GM23338 (cell line): ENCODE measurements around the gene MT1H.

Source experiments
- CREB1 ChIP-seq: fragments of 250-450 bp; sonication (Bioruptor Pico); IDR thresholded peaks from 2 replicates; pipeline ENCODE4 v1.5.0; 2020; ENCODE audit warnings: low read depth, mild to moderate bottlenecking, moderate library complexity
- EZH2 ChIP-seq: fragments of 200-600 bp; sonication (generic); IDR thresholded peaks from one replicate; pipeline ENCODE4 v1.8.0; 2017; ENCODE audit warnings: antibody characterized with exemption, mild to moderate bottlenecking, low read depth; ENCODE audit not compliant: unreplicated experiment
- EZH2phosphoT487 ChIP-seq: fragments of 200-600 bp; sonication (generic); IDR thresholded peaks from one replicate; pipeline ENCODE4 v1.8.1; 2018; ENCODE audit warnings: antibody characterized with exemption; ENCODE audit not compliant: unreplicated experiment
- JUNB ChIP-seq: IDR thresholded peaks from one replicate; pipeline ENCODE4 v1.6.1; 2016; ENCODE audit warnings: antibody characterized with exemption; ENCODE audit not compliant: unreplicated experiment
- NANOG ChIP-seq: IDR thresholded peaks from 2 replicates; pipeline ENCODE4 v1.6.1; 2016; ENCODE audit warnings: antibody characterized with exemption, borderline replicate concordance
- POLR2AphosphoS5 ChIP-seq: IDR thresholded peaks from 2 replicates; pipeline ENCODE4 v1.6.1; 2016; ENCODE audit warnings: antibody characterized with exemption, low read depth
- STAT1 ChIP-seq: IDR thresholded peaks from one replicate; pipeline ENCODE4 v1.6.1; 2016; ENCODE audit warnings: antibody characterized with exemption; ENCODE audit not compliant: unreplicated experiment
- ZNF114 ChIP-seq: fragments of 250-450 bp; sonication (Bioruptor Pico); IDR thresholded peaks from 2 replicates; pipeline ENCODE4 v1.5.0; 2020; ENCODE audit warnings: mild to moderate bottlenecking, moderate library complexity
- ZNF331 ChIP-seq: fragments of 250-450 bp; sonication (Bioruptor Pico); IDR thresholded peaks from 2 replicates; pipeline ENCODE4 v1.5.0; 2020; ENCODE audit warnings: low read depth, mild to moderate bottlenecking, moderate library complexity
- TF ChIP-seq, protein P1 (sequence below), 2 experiments: fragments of 200-600 bp in 1 of 2; sonication (generic) in 1 of 2; conservative IDR thresholded peaks; 2 replicates each; pipeline versions ENCODE4 v1.5.1 to v1.6.1; 2016 to 2017; ENCODE audit warnings: antibody characterized with exemption in 2 of 2, low read depth in 2 of 2, mild to moderate bottlenecking in 2 of 2, moderate library complexity in 1 of 2
- TF ChIP-seq, protein P2 (sequence below): IDR thresholded peaks from one replicate; pipeline ENCODE4 v1.6.1; 2018; ENCODE audit warnings: antibody characterized with exemption; ENCODE audit not compliant: unreplicated experiment
- TF ChIP-seq, protein P3 (sequence below): IDR thresholded peaks from 2 replicates; pipeline ENCODE4 v1.6.1; 2016; ENCODE audit warnings: antibody characterized with exemption
- TF ChIP-seq, protein P4 (sequence below): fragments of 250-450 bp; sonication (Bioruptor Pico); IDR thresholded peaks from 2 replicates; pipeline ENCODE4 v1.5.0; 2020; ENCODE audit warnings: mild to moderate bottlenecking, moderate library complexity

DNA sequence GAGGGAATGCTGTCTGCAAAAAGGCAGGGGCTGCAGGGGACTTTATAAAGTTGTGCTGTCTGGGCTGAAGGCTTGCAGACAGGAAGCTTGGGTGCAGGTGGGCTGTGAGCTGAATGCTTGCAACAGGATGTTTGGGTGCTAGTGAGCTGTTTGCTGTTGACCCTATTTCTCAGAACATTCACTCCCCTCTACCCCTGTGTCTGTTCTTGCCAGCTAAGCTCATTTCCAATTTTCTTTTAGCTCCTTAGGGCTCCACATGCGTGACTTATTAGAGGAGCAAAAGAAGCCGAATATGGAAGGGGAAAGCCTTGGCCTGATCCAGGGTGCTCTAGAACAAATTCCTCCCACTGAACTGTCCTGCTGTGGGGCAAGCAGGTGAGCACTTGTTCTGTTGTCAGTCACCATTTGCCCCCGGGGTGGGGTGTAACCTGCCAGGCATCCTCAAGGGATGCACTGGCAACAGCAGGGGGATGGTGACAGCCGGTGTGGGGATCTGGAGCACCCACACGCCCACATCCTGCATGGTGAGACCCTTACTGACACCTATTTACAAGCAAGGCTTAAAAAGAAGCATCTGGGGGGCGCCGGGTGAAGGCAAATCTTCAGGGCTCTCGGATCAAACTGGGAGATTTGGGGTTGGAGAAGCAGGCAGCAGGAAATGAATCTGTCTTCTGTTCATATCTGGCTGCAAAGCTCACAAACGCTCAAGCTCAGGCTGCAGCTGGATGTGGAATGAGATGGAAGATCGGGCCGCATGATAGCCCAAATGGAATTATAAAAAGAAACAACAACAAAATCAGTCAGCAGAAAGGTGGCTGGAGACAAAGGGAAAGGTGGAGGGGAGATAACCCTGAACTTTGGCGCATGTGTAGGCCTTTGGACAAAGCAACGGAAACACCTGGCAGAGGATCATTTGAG is 39.2 kb downstream of the MT1H start:
- TF ChIP-seq, protein P1, sequence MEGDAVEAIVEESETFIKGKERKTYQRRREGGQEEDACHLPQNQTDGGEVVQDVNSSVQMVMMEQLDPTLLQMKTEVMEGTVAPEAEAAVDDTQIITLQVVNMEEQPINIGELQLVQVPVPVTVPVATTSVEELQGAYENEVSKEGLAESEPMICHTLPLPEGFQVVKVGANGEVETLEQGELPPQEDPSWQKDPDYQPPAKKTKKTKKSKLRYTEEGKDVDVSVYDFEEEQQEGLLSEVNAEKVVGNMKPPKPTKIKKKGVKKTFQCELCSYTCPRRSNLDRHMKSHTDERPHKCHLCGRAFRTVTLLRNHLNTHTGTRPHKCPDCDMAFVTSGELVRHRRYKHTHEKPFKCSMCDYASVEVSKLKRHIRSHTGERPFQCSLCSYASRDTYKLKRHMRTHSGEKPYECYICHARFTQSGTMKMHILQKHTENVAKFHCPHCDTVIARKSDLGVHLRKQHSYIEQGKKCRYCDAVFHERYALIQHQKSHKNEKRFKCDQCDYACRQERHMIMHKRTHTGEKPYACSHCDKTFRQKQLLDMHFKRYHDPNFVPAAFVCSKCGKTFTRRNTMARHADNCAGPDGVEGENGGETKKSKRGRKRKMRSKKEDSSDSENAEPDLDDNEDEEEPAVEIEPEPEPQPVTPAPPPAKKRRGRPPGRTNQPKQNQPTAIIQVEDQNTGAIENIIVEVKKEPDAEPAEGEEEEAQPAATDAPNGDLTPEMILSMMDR (conservative IDR thresholded peaks at IDR 0.05; ENCODE audit: low read depth in 2 of 2), result no peak
- TF ChIP-seq, protein P2, sequence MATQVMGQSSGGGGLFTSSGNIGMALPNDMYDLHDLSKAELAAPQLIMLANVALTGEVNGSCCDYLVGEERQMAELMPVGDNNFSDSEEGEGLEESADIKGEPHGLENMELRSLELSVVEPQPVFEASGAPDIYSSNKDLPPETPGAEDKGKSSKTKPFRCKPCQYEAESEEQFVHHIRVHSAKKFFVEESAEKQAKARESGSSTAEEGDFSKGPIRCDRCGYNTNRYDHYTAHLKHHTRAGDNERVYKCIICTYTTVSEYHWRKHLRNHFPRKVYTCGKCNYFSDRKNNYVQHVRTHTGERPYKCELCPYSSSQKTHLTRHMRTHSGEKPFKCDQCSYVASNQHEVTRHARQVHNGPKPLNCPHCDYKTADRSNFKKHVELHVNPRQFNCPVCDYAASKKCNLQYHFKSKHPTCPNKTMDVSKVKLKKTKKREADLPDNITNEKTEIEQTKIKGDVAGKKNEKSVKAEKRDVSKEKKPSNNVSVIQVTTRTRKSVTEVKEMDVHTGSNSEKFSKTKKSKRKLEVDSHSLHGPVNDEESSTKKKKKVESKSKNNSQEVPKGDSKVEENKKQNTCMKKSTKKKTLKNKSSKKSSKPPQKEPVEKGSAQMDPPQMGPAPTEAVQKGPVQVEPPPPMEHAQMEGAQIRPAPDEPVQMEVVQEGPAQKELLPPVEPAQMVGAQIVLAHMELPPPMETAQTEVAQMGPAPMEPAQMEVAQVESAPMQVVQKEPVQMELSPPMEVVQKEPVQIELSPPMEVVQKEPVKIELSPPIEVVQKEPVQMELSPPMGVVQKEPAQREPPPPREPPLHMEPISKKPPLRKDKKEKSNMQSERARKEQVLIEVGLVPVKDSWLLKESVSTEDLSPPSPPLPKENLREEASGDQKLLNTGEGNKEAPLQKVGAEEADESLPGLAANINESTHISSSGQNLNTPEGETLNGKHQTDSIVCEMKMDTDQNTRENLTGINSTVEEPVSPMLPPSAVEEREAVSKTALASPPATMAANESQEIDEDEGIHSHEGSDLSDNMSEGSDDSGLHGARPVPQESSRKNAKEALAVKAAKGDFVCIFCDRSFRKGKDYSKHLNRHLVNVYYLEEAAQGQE, result no peak
- TF ChIP-seq POLR2AphosphoS5 (no peak), EZH2 (no peak), EZH2phosphoT487 (no peak), JUNB (no peak), CREB1 (no peak), ZNF114 (CRISPR knock-in tag) (no peak), ZNF331 (CRISPR knock-in tag) (no peak), NANOG (no peak), STAT1 (no peak)
- TF ChIP-seq, protein P3, sequence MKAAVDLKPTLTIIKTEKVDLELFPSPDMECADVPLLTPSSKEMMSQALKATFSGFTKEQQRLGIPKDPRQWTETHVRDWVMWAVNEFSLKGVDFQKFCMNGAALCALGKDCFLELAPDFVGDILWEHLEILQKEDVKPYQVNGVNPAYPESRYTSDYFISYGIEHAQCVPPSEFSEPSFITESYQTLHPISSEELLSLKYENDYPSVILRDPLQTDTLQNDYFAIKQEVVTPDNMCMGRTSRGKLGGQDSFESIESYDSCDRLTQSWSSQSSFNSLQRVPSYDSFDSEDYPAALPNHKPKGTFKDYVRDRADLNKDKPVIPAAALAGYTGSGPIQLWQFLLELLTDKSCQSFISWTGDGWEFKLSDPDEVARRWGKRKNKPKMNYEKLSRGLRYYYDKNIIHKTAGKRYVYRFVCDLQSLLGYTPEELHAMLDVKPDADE, result no peak
- TF ChIP-seq, protein P4, sequence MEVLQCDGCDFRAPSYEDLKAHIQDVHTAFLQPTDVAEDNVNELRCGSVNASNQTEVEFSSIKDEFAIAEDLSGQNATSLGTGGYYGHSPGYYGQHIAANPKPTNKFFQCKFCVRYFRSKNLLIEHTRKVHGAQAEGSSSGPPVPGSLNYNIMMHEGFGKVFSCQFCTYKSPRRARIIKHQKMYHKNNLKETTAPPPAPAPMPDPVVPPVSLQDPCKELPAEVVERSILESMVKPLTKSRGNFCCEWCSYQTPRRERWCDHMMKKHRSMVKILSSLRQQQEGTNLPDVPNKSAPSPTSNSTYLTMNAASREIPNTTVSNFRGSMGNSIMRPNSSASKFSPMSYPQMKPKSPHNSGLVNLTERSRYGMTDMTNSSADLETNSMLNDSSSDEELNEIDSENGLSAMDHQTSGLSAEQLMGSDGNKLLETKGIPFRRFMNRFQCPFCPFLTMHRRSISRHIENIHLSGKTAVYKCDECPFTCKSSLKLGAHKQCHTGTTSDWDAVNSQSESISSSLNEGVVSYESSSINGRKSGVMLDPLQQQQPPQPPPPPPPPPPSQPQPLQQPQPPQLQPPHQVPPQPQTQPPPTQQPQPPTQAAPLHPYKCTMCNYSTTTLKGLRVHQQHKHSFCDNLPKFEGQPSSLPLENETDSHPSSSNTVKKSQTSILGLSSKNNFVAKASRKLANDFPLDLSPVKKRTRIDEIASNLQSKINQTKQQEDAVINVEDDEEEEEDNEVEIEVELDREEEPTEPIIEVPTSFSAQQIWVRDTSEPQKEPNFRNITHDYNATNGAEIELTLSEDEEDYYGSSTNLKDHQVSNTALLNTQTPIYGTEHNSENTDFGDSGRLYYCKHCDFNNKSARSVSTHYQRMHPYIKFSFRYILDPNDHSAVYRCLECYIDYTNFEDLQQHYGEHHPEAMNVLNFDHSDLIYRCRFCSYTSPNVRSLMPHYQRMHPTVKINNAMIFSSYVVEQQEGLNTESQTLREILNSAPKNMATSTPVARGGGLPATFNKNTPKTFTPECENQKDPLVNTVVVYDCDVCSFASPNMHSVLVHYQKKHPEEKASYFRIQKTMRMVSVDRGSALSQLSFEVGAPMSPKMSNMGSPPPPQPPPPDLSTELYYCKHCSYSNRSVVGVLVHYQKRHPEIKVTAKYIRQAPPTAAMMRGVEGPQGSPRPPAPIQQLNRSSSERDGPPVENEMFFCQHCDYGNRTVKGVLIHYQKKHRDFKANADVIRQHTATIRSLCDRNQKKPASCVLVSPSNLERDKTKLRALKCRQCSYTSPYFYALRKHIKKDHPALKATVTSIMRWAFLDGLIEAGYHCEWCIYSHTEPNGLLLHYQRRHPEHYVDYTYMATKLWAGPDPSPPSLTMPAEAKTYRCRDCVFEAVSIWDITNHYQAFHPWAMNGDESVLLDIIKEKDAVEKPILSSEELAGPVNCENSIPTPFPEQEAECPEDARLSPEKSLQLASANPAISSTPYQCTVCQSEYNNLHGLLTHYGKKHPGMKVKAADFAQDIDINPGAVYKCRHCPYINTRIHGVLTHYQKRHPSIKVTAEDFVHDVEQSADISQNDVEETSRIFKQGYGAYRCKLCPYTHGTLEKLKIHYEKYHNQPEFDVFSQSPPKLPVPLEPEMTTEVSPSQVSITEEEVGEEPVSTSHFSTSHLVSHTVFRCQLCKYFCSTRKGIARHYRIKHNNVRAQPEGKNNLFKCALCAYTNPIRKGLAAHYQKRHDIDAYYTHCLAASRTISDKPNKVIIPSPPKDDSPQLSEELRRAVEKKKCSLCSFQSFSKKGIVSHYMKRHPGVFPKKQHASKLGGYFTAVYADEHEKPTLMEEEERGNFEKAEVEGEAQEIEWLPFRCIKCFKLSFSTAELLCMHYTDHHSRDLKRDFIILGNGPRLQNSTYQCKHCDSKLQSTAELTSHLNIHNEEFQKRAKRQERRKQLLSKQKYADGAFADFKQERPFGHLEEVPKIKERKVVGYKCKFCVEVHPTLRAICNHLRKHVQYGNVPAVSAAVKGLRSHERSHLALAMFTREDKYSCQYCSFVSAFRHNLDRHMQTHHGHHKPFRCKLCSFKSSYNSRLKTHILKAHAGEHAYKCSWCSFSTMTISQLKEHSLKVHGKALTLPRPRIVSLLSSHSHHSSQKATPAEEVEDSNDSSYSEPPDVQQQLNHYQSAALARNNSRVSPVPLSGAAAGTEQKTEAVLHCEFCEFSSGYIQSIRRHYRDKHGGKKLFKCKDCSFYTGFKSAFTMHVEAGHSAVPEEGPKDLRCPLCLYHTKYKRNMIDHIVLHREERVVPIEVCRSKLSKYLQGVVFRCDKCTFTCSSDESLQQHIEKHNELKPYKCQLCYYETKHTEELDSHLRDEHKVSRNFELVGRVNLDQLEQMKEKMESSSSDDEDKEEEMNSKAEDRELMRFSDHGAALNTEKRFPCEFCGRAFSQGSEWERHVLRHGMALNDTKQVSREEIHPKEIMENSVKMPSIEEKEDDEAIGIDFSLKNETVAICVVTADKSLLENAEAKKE (CRISPR knock-in tag), result no peak
